A549 (cell line): ENCODE data around the gene PCDH20. TPM values are rescaled to one million over a fixed set of nuclear protein-coding genes. Genes with fewer than 3 reads are reported as not detected.

Experiments
- ATAC-seq, 2 experiments: fragments of 200-7000 bp in 1 of 2; fragments of >200 bp in 1 of 2; cut with Nextera tagmentation in 1 of 2; cut with Tn5 transposase in 1 of 2; 3 replicates each; pipeline versions ENCODE4 v1.8.0 to v1.9.1; 2018 to 2020; ENCODE audit warnings: mild to moderate bottlenecking in 1 of 2, moderate library complexity in 1 of 2
- CTCF ChIA-PET: fragments of 300-600 bp; sonication (Branson Sonifier 250); formaldehyde crosslinking; extraction: SDS; loops from one replicate; lab custom pipeline; 2021; ENCODE audit warnings: antibody characterized with exemption, inconsistent platforms; lab: Yijun Ruan, JAX
- POLR2A ChIA-PET: fragments of 350-600 bp; formaldehyde crosslinking; extraction: SDS; loops from one replicate; lab custom pipeline; 2021; ENCODE audit warnings: antibody characterized with exemption, inconsistent platforms; lab: Yijun Ruan, JAX
- DNase-seq, 2 experiments: peaks; one replicate each; pipeline versions ENCODE4 v3.0.0 to v3.0.0-alpha.2; 2011 to 2016; ENCODE audit warnings: low read depth in 1 of 2, low spot score in 1 of 2
- FAIRE-seq: peaks from 2 replicates; lab custom pipeline; 2011; peaks lifted over from hg19 to GRCh38; lab: Jason Lieb, UNC
- H3K27ac ChIP-seq, 2 experiments: fragments of >200 bp; sonication (Bioruptor Twin); formaldehyde crosslinking; 3 replicates each; pipeline ENCODE4 v1.5.1; 2016 to 2017
- H3K4me1 ChIP-seq: fragments of >200 bp; sonication (Bioruptor Twin); formaldehyde crosslinking; 3 replicates; pipeline ENCODE4 v1.6.1; 2016
- H3K4me2 ChIP-seq: fragments of >200 bp; sonication (Bioruptor Twin); formaldehyde crosslinking; 3 replicates; pipeline ENCODE4 v1.6.1; 2016
- H3K4me3 ChIP-seq: fragments of >200 bp; sonication (Bioruptor Twin); formaldehyde crosslinking; 3 replicates; pipeline ENCODE4 v1.5.1; 2016
- H3K9me3 ChIP-seq: fragments of >200 bp; sonication (Bioruptor Twin); formaldehyde crosslinking; 3 replicates; pipeline ENCODE4 v1.6.1; 2016
- BHLHE40 ChIP-seq: IDR thresholded peaks from 2 replicates; pipeline ENCODE4 v1.6.1; 2012; ENCODE audit warnings: low read depth, low read length, inconsistent platforms
- CHD2 ChIP-seq: fragments of 150-350 bp; IDR thresholded peaks from 2 replicates; pipeline ENCODE4 v1.6.1; 2014; ENCODE audit warnings: low read length; ENCODE audit not compliant: partially characterized antibody
- CHD4 ChIP-seq: fragments of 200-600 bp; sonication (generic); IDR thresholded peaks from 2 replicates; pipeline ENCODE4 v1.6.1; 2016; ENCODE audit warnings: antibody characterized with exemption, mild to moderate bottlenecking, borderline replicate concordance
- EHF ChIP-seq: fragments of 250-450 bp; sonication (Bioruptor Pico); IDR thresholded peaks from 2 replicates; pipeline ENCODE4 v1.5.0; 2020; ENCODE audit warnings: mild to moderate bottlenecking
- EHMT2 ChIP-seq: fragments of 200-600 bp; sonication (generic); IDR thresholded peaks from 2 replicates; pipeline ENCODE4 v1.6.1; 2016; ENCODE audit warnings: antibody characterized with exemption, low read depth, mild to moderate bottlenecking, moderate library complexity
- ESRRA ChIP-seq: fragments of 150-350 bp; IDR thresholded peaks from 2 replicates; pipeline ENCODE4 v1.6.1; 2014; ENCODE audit warnings: mild to moderate bottlenecking, low read length, borderline replicate concordance
- FOSB ChIP-seq: fragments of 250-450 bp; sonication (Bioruptor Pico); IDR thresholded peaks from 2 replicates; pipeline ENCODE4 v1.5.0; 2020; ENCODE audit warnings: mild to moderate bottlenecking, moderate library complexity
- FOSL2 ChIP-seq, 2 experiments: fragments of 450-650 bp in 1 of 2; fragments of >200 bp in 1 of 2; sonication (Bioruptor Twin) in 1 of 2; formaldehyde crosslinking; IDR thresholded peaks; 2 replicates each; pipeline versions ENCODE4 v1.5.0 to v1.6.1; 2016 to 2020; ENCODE audit warnings: mild to moderate bottlenecking in 1 of 2, moderate library complexity in 1 of 2
- GATA3 ChIP-seq: IDR thresholded peaks from 2 replicates; pipeline ENCODE4 v1.6.1; 2012; ENCODE audit warnings: borderline replicate concordance
- HOXA7 ChIP-seq: fragments of 250-450 bp; sonication (Bioruptor Pico); IDR thresholded peaks from 2 replicates; pipeline ENCODE4 v1.5.0; 2020; ENCODE audit warnings: mild to moderate bottlenecking, moderate library complexity
- HOXB5 ChIP-seq: fragments of 250-450 bp; sonication (Bioruptor Pico); IDR thresholded peaks from 2 replicates; pipeline ENCODE4 v1.5.0; 2020; ENCODE audit warnings: mild to moderate bottlenecking, moderate library complexity
- JUN ChIP-seq, 2 experiments: fragments of >200 bp; sonication (Bioruptor Twin); formaldehyde crosslinking; IDR thresholded peaks; 2 replicates in 1 of 2; 3 replicates in 1 of 2; pipeline ENCODE4 v1.6.1; 2016 to 2017
- JUNB ChIP-seq: fragments of >200 bp; sonication (Bioruptor Twin); formaldehyde crosslinking; IDR thresholded peaks from 2 replicates; pipeline ENCODE4 v1.6.1; 2016
- KDM5A ChIP-seq: fragments of 200-600 bp; sonication (generic); IDR thresholded peaks from 2 replicates; pipeline ENCODE4 v1.6.1; 2016; ENCODE audit warnings: antibody characterized with exemption, mild to moderate bottlenecking
- MAFK ChIP-seq: fragments of 450-650 bp; IDR thresholded peaks from 2 replicates; pipeline ENCODE4 v1.6.1; 2014; ENCODE audit not compliant: partially characterized antibody
- NFE2L2 ChIP-seq: fragments of 150-350 bp; conservative IDR thresholded peaks from 2 replicates; pipeline ENCODE4 v1.6.1; 2014; ENCODE audit warnings: low read length
- POLR2A ChIP-seq: IDR thresholded peaks from 2 replicates; pipeline ENCODE4 v1.6.1; 2012; ENCODE audit warnings: mild to moderate bottlenecking, low read length
- RAD21 ChIP-seq, 2 experiments: fragments of >200 bp in 1 of 2; sonication (Bioruptor Twin) in 1 of 2; formaldehyde crosslinking in 1 of 2; IDR thresholded peaks in 1 of 2; conservative IDR thresholded peaks in 1 of 2; 2 replicates in 1 of 2; 3 replicates in 1 of 2; pipeline ENCODE4 v1.6.1; 2012 to 2018; ENCODE audit warnings: inconsistent platforms in 1 of 2
- RARB ChIP-seq: fragments of 250-450 bp; sonication (Bioruptor Pico); IDR thresholded peaks from 2 replicates; pipeline ENCODE4 v1.8.0; 2021; ENCODE audit warnings: mild to moderate bottlenecking, moderate library complexity
- RCOR1 ChIP-seq: fragments of 150-350 bp; IDR thresholded peaks from 2 replicates; pipeline ENCODE4 v1.6.1; 2014; ENCODE audit warnings: antibody characterized with exemption, low read length, low read depth
- RFX5 ChIP-seq: fragments of 450-650 bp; IDR thresholded peaks from 2 replicates; pipeline ENCODE4 v1.7.1; 2014; ENCODE audit warnings: antibody characterized with exemption, mild to moderate bottlenecking, moderate library complexity
- RNF2 ChIP-seq: fragments of 200-600 bp; sonication (generic); IDR thresholded peaks from 2 replicates; pipeline ENCODE4 v1.6.1; 2016; ENCODE audit warnings: low read depth, mild to moderate bottlenecking, antibody characterized with exemption, moderate library complexity, borderline replicate concordance
- TFCP2L1 ChIP-seq: fragments of 250-450 bp; sonication (Bioruptor Pico); IDR thresholded peaks from 2 replicates; pipeline ENCODE4 v1.5.0; 2021; ENCODE audit warnings: mild to moderate bottlenecking
- TP53 ChIP-seq: fragments of 250-450 bp; sonication (Bioruptor Pico); IDR thresholded peaks from 2 replicates; pipeline ENCODE4 v1.5.0; 2021; ENCODE audit warnings: mild to moderate bottlenecking, moderate library complexity
- ZNF302 ChIP-seq: fragments of 250-450 bp; sonication (Bioruptor Pico); IDR thresholded peaks from 2 replicates; pipeline ENCODE4 v1.9.0; 2021; ENCODE audit warnings: inconsistent platforms, mild to moderate bottlenecking, moderate library complexity
- WGBS: methylation state at CpG from one replicate; pipeline ENCODE4 v1.1.6; 2017; ENCODE audit errors: missing lambda C conversion rate; 5-methylcytosine and 5-hydroxymethylcytosine counted together
- polyA plus RNA-seq, 4 experiments: library from polyadenylated mRNA; depleted of rRNA in 3 of 4; stranded (reverse); fragments of >200 nt; fragmentation: RNase III in 1 of 4; extraction: RNeasy Plus Mini Kit Qiagen cat#74134 plus additional on column Dnase treatment in 1 of 4; gene quantifications; 2 replicates in 3 of 4; 3 replicates in 1 of 4; pipeline ENCODE4 v1.2.3, GENCODE V29; 2011 to 2017
- TF ChIP-seq, protein P1 (sequence below): IDR thresholded peaks from 2 replicates; pipeline ENCODE4 v1.6.1; 2012
- TF ChIP-seq, protein P2 (sequence below): IDR thresholded peaks from 2 replicates; pipeline ENCODE4 v1.6.1; 2012; ENCODE audit warnings: low read depth, borderline replicate concordance
- TF ChIP-seq, protein P3 (sequence below): fragments of >200 bp; sonication (Bioruptor Twin); formaldehyde crosslinking; IDR thresholded peaks from 3 replicates; pipeline ENCODE4 v1.6.1; 2016
- TF ChIP-seq, protein P4 (sequence below): fragments of >200 bp; sonication (Bioruptor Twin); formaldehyde crosslinking; IDR thresholded peaks from 2 replicates; pipeline ENCODE4 v1.6.1; 2016

Gene PCDH20
- polyA plus RNA-seq, 2 of the 4 experiments (the other 2 are of a cell fraction), result 0.04 TPM; not detected in 1

DNA sequence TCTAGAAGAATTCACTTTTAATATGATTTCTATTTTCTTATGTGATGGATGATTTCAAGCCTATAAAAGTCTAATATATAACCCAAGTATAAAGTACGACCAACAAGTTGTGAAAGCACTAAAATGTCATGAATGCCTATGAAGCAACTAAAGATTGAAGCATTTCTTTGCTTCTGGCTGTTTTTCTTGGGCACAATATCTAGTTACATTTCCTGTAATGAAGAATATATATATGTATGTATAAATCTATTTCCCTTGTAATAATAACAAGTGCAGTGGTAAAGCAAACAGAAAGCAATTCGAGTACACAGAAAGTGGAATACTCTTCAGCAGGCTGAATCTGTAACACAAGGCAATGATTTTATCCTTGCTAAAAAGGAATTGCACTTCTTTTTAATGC is 5.4 kb downstream of the PCDH20 start:
- no peak for TF ChIP-seq CHD4
- TF ChIP-seq, all 56 proteins: peak for 0
- no peak for FAIRE-seq
- DNase-seq, result no peak
- no peaks in the 10 kb centered on the region for H3K9me3 ChIP-seq
- ATAC-seq, result no peak
- CTCF ChIA-PET, result no interaction called here
- H3K4me2 ChIP-seq, result no peak overlapping the region
- WGBS, result 2% methylated on average over 2 of the region's 2 CpGs
- H3K27ac ChIP-seq, result no peak overlapping the region
- POLR2A ChIA-PET, result no interaction called here
- no peaks in the 10 kb centered on the region for H3K4me1 ChIP-seq
- no peak overlapping the region for H3K4me3 ChIP-seq

DNA sequence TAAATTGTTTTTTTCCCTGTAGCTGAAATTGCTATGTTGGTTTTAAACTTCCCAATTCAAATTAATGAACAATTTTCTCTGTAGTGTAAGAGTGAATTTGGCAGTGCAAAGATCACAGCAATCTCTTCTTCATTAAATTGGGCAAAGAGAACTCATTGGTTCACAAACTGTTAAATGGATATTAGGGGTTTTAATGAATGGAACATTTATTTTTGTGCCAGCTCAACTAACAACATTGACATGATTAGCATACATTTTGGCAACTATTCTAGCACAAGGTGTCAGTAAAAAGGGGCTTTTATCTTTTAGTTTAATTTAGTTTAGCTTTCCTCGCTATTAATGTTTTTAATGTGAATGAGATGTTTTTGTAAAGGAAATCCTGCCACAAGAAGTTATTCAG is 7.1 kb downstream of the PCDH20 start:
- H3K4me2 ChIP-seq, result no peak overlapping the region
- CTCF ChIA-PET, result no interaction called here

DNA sequence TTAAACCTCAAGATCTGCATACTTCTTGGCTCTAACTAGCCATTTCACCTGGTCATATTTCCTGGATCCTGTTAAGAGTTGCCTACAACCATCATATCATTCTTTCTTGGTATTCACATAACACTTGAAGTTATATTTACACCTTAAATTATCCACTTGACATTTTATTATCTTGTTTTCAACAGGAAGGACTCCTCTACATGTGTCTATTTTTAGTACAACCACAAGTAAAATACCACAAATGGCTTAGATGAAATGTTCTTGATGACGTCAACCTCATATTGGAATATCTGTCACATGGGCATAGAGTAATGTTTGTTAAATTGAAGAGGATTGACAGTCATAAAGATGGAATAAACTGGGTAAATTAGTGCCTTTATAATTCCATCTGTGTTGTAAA is 9.4 kb downstream of the PCDH20 start:
- Histone ChIP-seq H3K4me2 (no peak overlapping the region), H3K9me3 (no peaks in the 10 kb centered on the region), H3K4me3 (no peak overlapping the region), H3K4me1 (no peaks in the 10 kb centered on the region), H3K27ac (no peak overlapping the region)
- TF ChIP-seq POLR2A, result no peak
- TF ChIP-seq HOXB5 (CRISPR knock-in tag), result no peak
- TF ChIP-seq RAD21 (conservative IDR thresholded peaks at IDR 0.05 in 1 of 2, IDR thresholded peaks at IDR 0.05 in 1 of 2), result no peak
- no peak for TF ChIP-seq FOSL2 (IDR thresholded peaks at IDR 0.05)
- TF ChIP-seq FOSL2 (CRISPR knock-in tag; IDR thresholded peaks at IDR 0.05), result no peak
- TF ChIP-seq HOXA7 (CRISPR knock-in tag), result no peak
- no peak for TF ChIP-seq FOSB (CRISPR knock-in tag)
- TF ChIP-seq GATA3, result no peak
- TF ChIP-seq, protein P1, sequence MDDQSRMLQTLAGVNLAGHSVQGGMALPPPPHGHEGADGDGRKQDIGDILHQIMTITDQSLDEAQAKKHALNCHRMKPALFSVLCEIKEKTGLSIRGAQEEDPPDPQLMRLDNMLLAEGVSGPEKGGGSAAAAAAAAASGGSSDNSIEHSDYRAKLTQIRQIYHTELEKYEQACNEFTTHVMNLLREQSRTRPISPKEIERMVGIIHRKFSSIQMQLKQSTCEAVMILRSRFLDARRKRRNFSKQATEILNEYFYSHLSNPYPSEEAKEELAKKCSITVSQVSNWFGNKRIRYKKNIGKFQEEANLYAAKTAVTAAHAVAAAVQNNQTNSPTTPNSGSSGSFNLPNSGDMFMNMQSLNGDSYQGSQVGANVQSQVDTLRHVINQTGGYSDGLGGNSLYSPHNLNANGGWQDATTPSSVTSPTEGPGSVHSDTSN, result no peak
- no peak for TF ChIP-seq MAFK
- TF ChIP-seq RARB (CRISPR knock-in tag), result no peak
- no peak for TF ChIP-seq EHMT2
- TF ChIP-seq BHLHE40, result no peak
- no peak for TF ChIP-seq TP53 (CRISPR knock-in tag)
- TF ChIP-seq RCOR1, result no peak
- TF ChIP-seq JUNB, result no peak
- ChIA-PET POLR2A (no interaction called here), CTCF (interaction anchor here (1.0 kb wide), 1 partner anchor 16 kb away, joined by 3 read pairs; no protein-coding TSS in a partner anchor)
- FAIRE-seq (no peak), DNase-seq (no peak), ATAC-seq (no peak)
- WGBS, result 4% methylated on average over 1 of the region's 1 CpG

More for the DNA sequence above, 7.1 kb downstream of the PCDH20 start:
- ATAC-seq (no peak), FAIRE-seq (no peak), DNase-seq (no peak)
- Histone ChIP-seq H3K4me3 (no peak overlapping the region), H3K4me1 (no peaks in the 10 kb centered on the region), H3K27ac (no peak overlapping the region), H3K9me3 (no peaks in the 10 kb centered on the region)
- TF ChIP-seq KDM5A (no peak), RFX5 (no peak), EHF (CRISPR knock-in tag) (no peak), CHD2 (no peak), NFE2L2 (no peak), RNF2 (no peak), ZNF302 (CRISPR knock-in tag) (no peak), JUN (IDR thresholded peaks at IDR 0.05) (no peak), TFCP2L1 (CRISPR knock-in tag) (no peak), ESRRA (no peak), FOSB (CRISPR knock-in tag) (no peak), CHD4 (no peak)
- TF ChIP-seq, protein P2, sequence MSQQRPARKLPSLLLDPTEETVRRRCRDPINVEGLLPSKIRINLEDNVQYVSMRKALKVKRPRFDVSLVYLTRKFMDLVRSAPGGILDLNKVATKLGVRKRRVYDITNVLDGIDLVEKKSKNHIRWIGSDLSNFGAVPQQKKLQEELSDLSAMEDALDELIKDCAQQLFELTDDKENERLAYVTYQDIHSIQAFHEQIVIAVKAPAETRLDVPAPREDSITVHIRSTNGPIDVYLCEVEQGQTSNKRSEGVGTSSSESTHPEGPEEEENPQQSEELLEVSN, result no peak
- TF ChIP-seq, protein P3, sequence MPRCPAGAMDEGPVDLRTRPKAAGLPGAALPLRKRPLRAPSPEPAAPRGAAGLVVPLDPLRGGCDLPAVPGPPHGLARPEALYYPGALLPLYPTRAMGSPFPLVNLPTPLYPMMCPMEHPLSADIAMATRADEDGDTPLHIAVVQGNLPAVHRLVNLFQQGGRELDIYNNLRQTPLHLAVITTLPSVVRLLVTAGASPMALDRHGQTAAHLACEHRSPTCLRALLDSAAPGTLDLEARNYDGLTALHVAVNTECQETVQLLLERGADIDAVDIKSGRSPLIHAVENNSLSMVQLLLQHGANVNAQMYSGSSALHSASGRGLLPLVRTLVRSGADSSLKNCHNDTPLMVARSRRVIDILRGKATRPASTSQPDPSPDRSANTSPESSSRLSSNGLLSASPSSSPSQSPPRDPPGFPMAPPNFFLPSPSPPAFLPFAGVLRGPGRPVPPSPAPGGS, result no peak
- TF ChIP-seq, protein P4, sequence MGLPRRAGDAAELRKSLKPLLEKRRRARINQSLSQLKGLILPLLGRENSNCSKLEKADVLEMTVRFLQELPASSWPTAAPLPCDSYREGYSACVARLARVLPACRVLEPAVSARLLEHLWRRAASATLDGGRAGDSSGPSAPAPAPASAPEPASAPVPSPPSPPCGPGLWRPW, result no peak
- POLR2A ChIA-PET, result no interaction called here
- WGBS, result 0% methylated on average over 1 of the region's 1 CpG
